HG03571 (cell line): ENCODE results near the gene GALNT2.

Experiments used
- ATAC-seq: cut with Tn5 transposase; IDR thresholded peaks from one replicate; pipeline ENCODE4 v1.9.1; 2021; ENCODE audit not compliant: unreplicated experiment

The GALNT2 gene

GRCh38 chr1:230110971-230111370 lies 43.9 kb downstream of the GALNT2 start:
- ATAC-seq: no peak

DNA sequence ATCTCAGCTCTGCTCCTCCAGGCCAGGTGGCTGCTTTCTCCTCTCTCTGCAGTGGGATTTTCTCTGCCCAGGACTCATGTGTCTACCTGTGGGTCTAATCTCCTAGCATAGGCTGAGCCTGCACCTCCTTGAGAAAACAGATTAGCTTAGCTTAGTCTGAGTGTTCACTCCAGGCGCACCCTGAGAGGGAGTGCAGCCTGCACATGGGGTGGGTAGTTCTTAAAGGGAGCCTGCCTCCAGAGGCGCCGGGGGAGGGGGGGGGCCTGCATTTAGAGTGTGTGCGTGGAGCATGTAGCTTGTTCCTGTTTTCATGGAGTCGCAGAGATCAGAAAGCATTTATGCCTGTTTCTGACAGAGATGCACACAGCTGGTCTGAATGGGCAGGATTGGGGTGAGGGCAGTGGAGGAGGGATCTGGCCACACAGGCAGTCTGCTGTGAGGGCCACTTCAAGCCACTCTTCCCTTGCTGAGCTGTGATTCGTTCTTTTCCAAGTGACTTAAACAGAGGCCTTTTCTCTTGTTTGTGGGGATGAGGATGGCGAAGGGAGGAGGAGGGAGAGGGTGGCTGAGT lies 45.2 kb downstream of the GALNT2 start:
- no peak for ATAC-seq

- no peak for ATAC-seq
Observed at GRCh38 chr1:230112782-230113181, 45.7 kb downstream of the GALNT2 start.

GRCh38 chr1:230113235-230113592 lies 46.2 kb downstream of the GALNT2 start:
- no peak for ATAC-seq

- ATAC-seq: no peak
Observed at GRCh38 chr1:230113593-230114236, 46.7 kb downstream of the GALNT2 start.

DNA sequence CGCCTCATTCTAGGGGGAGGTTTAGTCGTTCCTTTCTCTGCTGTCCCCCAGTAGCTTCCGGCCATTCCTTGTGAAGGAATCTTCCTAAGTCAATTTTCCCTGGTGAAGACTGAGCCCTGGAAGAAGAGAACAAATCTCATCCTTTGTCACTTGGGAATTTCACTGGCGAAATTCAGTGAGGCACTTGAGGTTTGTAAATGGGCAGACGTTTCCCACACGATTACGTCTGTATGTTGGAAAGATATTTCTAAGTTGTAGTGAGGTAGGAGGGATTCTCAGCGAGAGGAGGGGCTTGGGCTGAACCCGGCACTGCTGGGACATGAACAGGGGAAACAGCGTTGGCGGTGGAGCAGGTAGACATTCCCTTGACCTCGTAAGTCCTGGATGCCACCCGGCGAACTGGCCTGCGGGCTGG lies 47.2 kb downstream of the GALNT2 start:
- no peak for ATAC-seq

DNA sequence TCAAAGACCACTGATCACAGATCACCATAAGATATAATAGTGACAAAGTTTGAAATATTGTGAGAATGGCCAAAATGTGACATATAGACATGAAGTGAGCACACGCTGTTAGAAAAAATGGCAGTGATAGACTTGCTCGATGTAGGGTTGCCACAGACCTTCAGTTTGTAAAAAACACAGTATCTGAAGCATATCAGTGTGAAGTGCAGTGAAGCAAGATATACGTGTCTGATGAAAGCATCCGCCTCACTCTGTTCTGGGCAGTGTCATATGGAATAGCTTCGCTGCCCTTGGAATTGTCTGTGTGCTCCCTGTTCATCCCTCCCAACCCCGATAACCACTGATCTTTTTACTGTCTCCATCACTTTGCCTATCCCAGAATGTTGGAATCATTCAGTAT lies 50.7 kb downstream of the GALNT2 start:
- ATAC-seq: no peak

DNA sequence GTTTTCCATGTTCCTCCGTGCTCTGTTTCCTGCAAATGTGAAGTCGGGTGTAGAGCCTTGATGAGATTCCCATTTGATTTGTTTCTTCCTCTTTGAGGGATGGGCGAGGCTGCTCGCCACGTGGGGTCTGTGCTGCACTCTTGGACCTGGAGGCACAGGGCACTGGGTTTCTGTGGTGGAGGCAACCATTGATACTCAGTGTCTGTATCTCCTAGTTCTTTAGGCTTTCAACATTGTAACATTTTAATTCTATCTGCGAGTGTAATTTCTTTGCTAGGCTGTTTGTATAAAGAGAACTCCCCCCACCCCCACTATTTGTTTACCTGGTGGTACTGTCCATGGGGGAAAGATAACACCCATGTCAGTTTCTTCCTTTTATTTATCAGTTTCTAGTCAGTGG lies 52.3 kb downstream of the GALNT2 start:
- ATAC-seq: no peak

DNA sequence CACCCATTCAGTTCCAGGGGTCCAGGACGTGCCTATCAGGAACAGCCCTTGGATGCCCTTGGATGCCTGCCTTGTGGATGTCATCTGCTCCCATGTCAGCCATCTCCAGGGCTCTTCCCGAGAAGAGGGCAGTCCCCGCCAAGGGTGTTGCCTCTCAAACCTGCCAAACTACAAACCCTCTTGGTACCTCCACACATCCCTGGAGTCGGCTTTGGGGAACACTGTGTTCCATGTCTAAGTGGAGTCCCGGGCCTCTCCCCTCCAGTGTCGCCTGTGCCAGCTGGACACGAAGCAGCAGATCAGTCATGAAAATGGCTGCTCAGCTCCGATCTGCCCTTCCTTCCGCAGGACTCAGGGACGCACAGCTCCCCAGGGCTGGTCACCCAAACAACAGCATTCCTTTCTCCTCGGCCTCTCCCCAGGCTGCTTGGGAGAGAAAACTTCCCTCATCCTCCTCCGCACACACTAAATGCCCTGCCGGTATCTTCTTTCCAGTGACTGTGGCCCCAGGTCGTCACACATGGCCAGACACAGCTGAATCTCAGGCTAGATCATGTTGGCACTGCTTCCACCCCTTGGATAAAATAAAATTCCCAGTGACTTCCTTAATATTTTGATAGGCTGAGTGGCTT lies 53.4 kb downstream of the GALNT2 start:
- no peak for ATAC-seq

DNA sequence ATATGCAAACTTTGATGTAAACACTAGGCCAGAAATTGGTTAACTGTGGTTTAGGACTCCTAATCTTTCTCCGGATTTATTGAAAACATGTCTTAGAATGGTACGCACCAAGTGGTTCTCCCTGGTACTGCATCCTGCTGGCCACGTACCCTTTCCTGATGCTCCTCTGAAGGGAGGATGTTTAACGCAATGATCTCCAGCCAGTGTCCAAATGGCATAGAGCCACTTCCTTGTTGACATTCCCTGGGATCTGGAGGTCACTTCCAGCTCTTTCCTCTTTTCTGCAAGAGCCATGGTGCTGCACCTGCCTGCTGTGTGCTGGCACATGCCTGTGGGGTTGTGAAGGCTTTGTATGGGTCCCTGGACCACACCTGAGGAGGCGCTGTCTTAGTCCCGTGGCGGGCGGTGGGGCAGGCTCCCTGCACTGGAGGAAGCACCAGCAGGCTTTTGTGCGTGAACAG lies 53.9 kb downstream of the GALNT2 start:
- no peak for ATAC-seq

GRCh38 chr1:230121950-230122349 lies 54.9 kb downstream of the GALNT2 start:
- no peak for ATAC-seq

GRCh38 chr1:230122366-230123279 lies 55.6 kb downstream of the GALNT2 start:
- ATAC-seq: no peak

GRCh38 chr1:230123280-230124185 lies 56.5 kb downstream of the GALNT2 start:
- peak; percentile 91 for ATAC-seq

- ATAC-seq: no peak
Observed at GRCh38 chr1:230124186-230125128, 57.4 kb downstream of the GALNT2 start.

DNA sequence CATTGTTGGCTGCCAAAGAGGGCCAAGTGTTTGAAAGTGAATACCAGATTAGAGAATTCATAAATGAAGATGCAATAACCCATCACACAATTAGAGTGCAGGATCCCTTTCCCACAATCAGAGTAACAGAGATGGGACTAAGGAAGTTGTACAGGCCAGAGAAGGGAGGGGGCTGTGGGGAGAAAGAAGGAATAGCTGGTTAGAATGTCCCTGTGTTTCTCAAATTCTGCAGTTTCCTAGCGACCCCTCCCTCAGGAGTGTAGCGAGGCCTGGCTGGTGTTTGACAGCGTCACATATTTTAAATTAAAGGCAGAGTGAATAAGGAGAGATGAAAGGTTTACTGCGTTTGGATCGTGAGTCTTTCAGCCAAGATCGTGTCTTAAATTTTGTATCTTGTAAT lies 58.1 kb downstream of the GALNT2 start:
- no peak for ATAC-seq

DNA sequence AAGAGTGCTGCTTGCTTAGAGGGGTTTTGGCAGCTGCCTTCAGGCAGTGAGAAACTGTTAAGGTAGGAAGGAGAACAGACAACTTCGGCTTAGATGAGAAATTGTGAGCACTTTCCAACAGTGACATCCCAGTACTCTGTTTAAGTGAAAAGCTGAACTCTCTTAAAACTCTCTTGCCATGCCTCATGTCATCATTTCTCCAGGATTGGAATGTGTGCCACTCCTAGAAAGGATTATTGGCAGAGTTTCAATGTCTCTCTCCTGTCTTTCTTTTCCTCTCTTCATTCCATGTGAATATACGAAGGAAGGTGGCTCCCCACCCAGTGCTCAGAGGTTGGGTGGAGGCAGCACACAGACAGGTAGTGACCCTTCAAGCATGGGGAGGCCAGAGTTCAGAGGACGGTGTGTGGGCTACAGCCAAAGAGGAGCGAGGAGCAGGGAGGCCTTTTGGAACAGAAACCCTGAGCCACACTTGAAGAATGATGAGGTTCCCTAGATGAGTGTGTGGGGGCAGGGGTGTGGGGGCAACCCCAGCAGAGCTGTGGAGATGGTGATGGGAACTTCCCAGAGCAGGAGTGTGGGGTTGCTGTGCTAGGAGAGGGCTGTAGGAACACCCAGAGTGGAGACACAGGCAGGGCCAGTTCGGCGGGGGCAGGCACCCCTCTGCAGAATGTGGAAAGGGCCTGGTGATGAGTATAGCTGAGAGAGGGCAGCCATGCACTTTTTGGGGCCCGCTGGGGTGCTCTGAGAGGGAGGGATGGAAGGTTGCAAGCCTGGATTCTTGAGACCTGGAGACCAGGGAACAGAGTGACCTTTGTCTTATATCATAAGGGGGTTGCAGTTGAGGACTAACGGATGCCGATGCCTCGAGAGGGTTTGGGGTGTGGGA lies 58.8 kb downstream of the GALNT2 start:
- no peak for ATAC-seq

GRCh38 chr1:230126529-230127104 lies 59.6 kb downstream of the GALNT2 start:
- ATAC-seq: no peak
